H1 (cell line): ENCODE results near the gene UGT1A7. TPM values are rescaled to one million over a fixed set of nuclear protein-coding genes. Genes with fewer than 3 reads are reported as not detected.

Experiments
- CTCF ChIA-PET: fragments of 300-600 bp; sonication (Branson Sonifier 250); formaldehyde crosslinking; loops from one replicate; lab custom pipeline; 2021; ENCODE audit not compliant: partially characterized antibody; lab: Charles Lee
- POLR2A ChIA-PET: fragments of 300-600 bp; sonication (Branson Sonifier 250); formaldehyde crosslinking; loops from one replicate; lab custom pipeline; 2021; ENCODE audit warnings: inconsistent platforms; ENCODE audit not compliant: partially characterized antibody; lab: Charles Lee
- DNase-seq, 2 experiments: peaks; one replicate each; pipeline versions ENCODE4 v3.0.0 to v3.0.0-alpha.2; 2010 to 2022; ENCODE audit warnings: low spot score in 2 of 2, low read depth in 1 of 2, mixed read lengths in 1 of 2
- FAIRE-seq: peaks from 2 replicates; lab custom pipeline; 2011; peaks lifted over from hg19 to GRCh38; lab: Jason Lieb, UNC
- H2AFZ ChIP-seq: 2 replicates; pipeline ENCODE4 v1.8.1; 2012; ENCODE audit warnings: low read length, inconsistent platforms
- H2AK5ac ChIP-seq: 2 replicates; pipeline ENCODE4 v1.6.1; 2013; ENCODE audit warnings: low read depth, low read length
- H2BK120ac ChIP-seq: replicated peaks from 2 replicates; pipeline ENCODE3; 2013; ENCODE audit warnings: low read depth, low read length, inconsistent platforms
- H2BK12ac ChIP-seq: 2 replicates; pipeline ENCODE4 v1.6.1; 2013; ENCODE audit warnings: low read depth, low read length
- H2BK15ac ChIP-seq: 2 replicates; pipeline ENCODE4 v1.6.1; 2013; ENCODE audit warnings: low read length
- H2BK20ac ChIP-seq: 2 replicates; pipeline ENCODE4 v1.6.1; 2013; ENCODE audit warnings: low read length
- H2BK5ac ChIP-seq: 2 replicates; pipeline ENCODE4 v1.6.1; 2013; ENCODE audit warnings: low read depth, low read length
- H3K14ac ChIP-seq: 2 replicates; pipeline ENCODE4 v1.6.1; 2013; ENCODE audit warnings: inconsistent platforms; ENCODE audit not compliant: insufficient read length
- H3K18ac ChIP-seq: 2 replicates; pipeline ENCODE4 v1.6.1; 2013; ENCODE audit warnings: low read length; ENCODE audit errors: extremely low read depth
- H3K23ac ChIP-seq: 2 replicates; pipeline ENCODE4 v1.6.1; 2013; ENCODE audit warnings: inconsistent platforms; ENCODE audit not compliant: insufficient read length
- H3K23me2 ChIP-seq: 2 replicates; pipeline ENCODE4 v1.6.1; 2013; ENCODE audit warnings: low read depth, low read length
- H3K27ac ChIP-seq: 2 replicates; pipeline ENCODE4 v1.6.1; 2011; ENCODE audit warnings: low read depth, low read length, inconsistent platforms
- H3K27me3 ChIP-seq, 4 experiments: replicated peaks in 1 of 4; 1 replicate in 1 of 4; 2 replicates in 3 of 4; pipeline versions ENCODE4 v1.6.1 to v1.8.1; 2011 to 2013; ENCODE audit warnings: low read length in 3 of 4, mild to moderate bottlenecking in 3 of 4, inconsistent platforms in 2 of 4, mixed read lengths in 2 of 4, moderate library complexity in 1 of 4; ENCODE audit not compliant: control insufficient read depth in 3 of 4, insufficient read depth in 3 of 4; ENCODE audit errors: extremely low read depth in 1 of 4
- H3K36me3 ChIP-seq, 4 experiments: 2 replicates each; pipeline versions ENCODE4 v1.6.1 to v1.8.1; 2011 to 2013; ENCODE audit warnings: mild to moderate bottlenecking in 4 of 4, low read length in 3 of 4, moderate library complexity in 2 of 4, control low read depth in 1 of 4, inconsistent platforms in 1 of 4; ENCODE audit not compliant: insufficient read depth in 4 of 4, control insufficient read depth in 2 of 4
- H3K4ac ChIP-seq: replicated peaks from 2 replicates; pipeline ENCODE3; 2013; ENCODE audit warnings: low read length, low read depth, mixed read lengths, inconsistent platforms; ENCODE audit not compliant: insufficient read length
- H3K4me1 ChIP-seq, 4 experiments: replicated peaks in 1 of 4; 1 replicate in 1 of 4; 2 replicates in 3 of 4; pipeline versions ENCODE4 v1.6.1 to v1.8.1; 2011 to 2013; ENCODE audit warnings: low read length in 3 of 4, inconsistent platforms in 2 of 4, mixed read lengths in 1 of 4; ENCODE audit not compliant: insufficient read depth in 4 of 4, control insufficient read depth in 3 of 4
- H3K4me2 ChIP-seq, 2 experiments: 2 replicates each; pipeline versions ENCODE4 v1.6.1 to v1.8.1; 2011 to 2013; ENCODE audit warnings: low read depth in 2 of 2, low read length in 2 of 2, control low read depth in 1 of 2, inconsistent platforms in 1 of 2, mild to moderate bottlenecking in 1 of 2; ENCODE audit not compliant: insufficient read depth in 1 of 2
- H3K4me3 ChIP-seq, 4 experiments: fragments of 200-600, 300-600 bp in 1 of 4; sonication (generic), shearing (Covaris generic), sonication (Bioruptor Twin) in 1 of 4; 2 replicates each; pipeline versions ENCODE4 v1.5.1 to v1.8.1; 2011 to 2016; ENCODE audit warnings: low read length in 4 of 4, low read depth in 3 of 4, control low read depth in 2 of 4, inconsistent platforms in 2 of 4, mild to moderate bottlenecking in 2 of 4, mixed read lengths in 1 of 4, moderate library complexity in 1 of 4; ENCODE audit not compliant: insufficient read depth in 2 of 4; ENCODE audit errors: extremely low read depth in 1 of 4
- H3K56ac ChIP-seq: replicated peaks from 2 replicates; pipeline ENCODE3; 2013; ENCODE audit warnings: low read depth, mild to moderate bottlenecking, mixed read lengths, low read length, inconsistent platforms; ENCODE audit not compliant: insufficient read length
- H3K79me1 ChIP-seq: 2 replicates; pipeline ENCODE4 v1.6.1; 2013; ENCODE audit warnings: low read depth, low read length, control low read depth
- H3K79me2 ChIP-seq, 2 experiments: 2 replicates each; pipeline versions ENCODE4 v1.6.1 to v1.8.1; 2012 to 2013; ENCODE audit warnings: low read length in 2 of 2, mild to moderate bottlenecking in 2 of 2, inconsistent platforms in 1 of 2; ENCODE audit not compliant: insufficient read depth in 2 of 2, control insufficient read depth in 1 of 2
- H3K9ac ChIP-seq, 4 experiments: replicated peaks in 1 of 4; 1 replicate in 1 of 4; 2 replicates in 3 of 4; pipeline versions ENCODE4 v1.6.1 to v1.8.1; 2011 to 2013; ENCODE audit warnings: low read depth in 3 of 4, low read length in 3 of 4, control low read depth in 2 of 4, mild to moderate bottlenecking in 2 of 4, moderate library complexity in 2 of 4, inconsistent platforms in 1 of 4; ENCODE audit errors: extremely low read depth in 1 of 4
- H3K9me3 ChIP-seq, 2 experiments: 2 replicates each; pipeline versions ENCODE4 v1.6.1 to v1.8.1; 2012 to 2013; ENCODE audit warnings: mild to moderate bottlenecking in 2 of 2, moderate library complexity in 2 of 2, control low read depth in 1 of 2, inconsistent platforms in 1 of 2, low read depth in 1 of 2, low read length in 1 of 2, mixed read lengths in 1 of 2; ENCODE audit not compliant: insufficient read depth in 2 of 2
- H4K20me1 ChIP-seq, 2 experiments: replicated peaks in 1 of 2; 2 replicates each; pipeline versions ENCODE3 to v1.8.1; 2011 to 2013; ENCODE audit warnings: inconsistent platforms in 2 of 2, low read length in 2 of 2, mild to moderate bottlenecking in 1 of 2; ENCODE audit not compliant: insufficient read depth in 2 of 2, control insufficient read depth in 1 of 2
- H4K5ac ChIP-seq: 2 replicates; pipeline ENCODE4 v1.6.1; 2013; ENCODE audit warnings: low read length, low read depth, mixed read lengths, inconsistent platforms; ENCODE audit not compliant: insufficient read length
- H4K8ac ChIP-seq: 2 replicates; pipeline ENCODE4 v1.8.0; 2013; ENCODE audit warnings: mild to moderate bottlenecking, moderate library complexity, low read length, inconsistent platforms; ENCODE audit not compliant: insufficient read depth; ENCODE audit errors: extremely low read depth
- H4K91ac ChIP-seq: replicated peaks from 2 replicates; pipeline ENCODE3; 2013; ENCODE audit warnings: low read length, mixed read lengths, inconsistent platforms; ENCODE audit not compliant: insufficient read length
- GABPA ChIP-seq: IDR thresholded peaks from 2 replicates; pipeline ENCODE4 v1.6.1; 2011; ENCODE audit warnings: mild to moderate bottlenecking, low read length, moderate library complexity, borderline replicate concordance; ENCODE audit not compliant: insufficient read depth
- KDM1A ChIP-seq: fragments of 200-600, 300-600 bp; sonication (generic); IDR thresholded peaks from 2 replicates; pipeline ENCODE4 v1.7.1; 2016; ENCODE audit warnings: mild to moderate bottlenecking, low read length, borderline replicate concordance
- SP1 ChIP-seq: IDR thresholded peaks from 2 replicates; pipeline ENCODE4 v1.6.1; 2011; ENCODE audit warnings: low read depth, low read length
- TAF1 ChIP-seq: IDR thresholded peaks from 2 replicates; pipeline ENCODE4 v1.6.1; 2011; ENCODE audit warnings: mild to moderate bottlenecking, low read depth, low read length
- WGBS, 2 experiments: shearing (Covaris generic) in 1 of 2; methylation state at CpG; one replicate each; pipeline versions ENCODE4 v1.1.6 to v1.1.7; 2013 to 2015; ENCODE audit warnings: low lambda C conversion rate in 2 of 2, mixed read lengths in 2 of 2, inconsistent platforms in 1 of 2, low coverage in 1 of 2, missing lambda C conversion rate in 1 of 2; ENCODE audit not compliant: insufficient replicate concordance in 2 of 2, insufficient coverage in 1 of 2, insufficient read length in 1 of 2; ENCODE audit errors: extremely low coverage in 1 of 2, missing lambda C conversion rate in 1 of 2; 5-methylcytosine and 5-hydroxymethylcytosine counted together
- polyA plus RNA-seq, 7 experiments: library from polyadenylated mRNA; depleted of rRNA in 3 of 7; stranded (reverse) in 5 of 7; unstranded in 2 of 7; fragments of >200 nt in 5 of 7; fragments of 200-250 nt in 2 of 7; gene quantifications; 1 replicate in 5 of 7; 2 replicates in 1 of 7; 4 replicates in 1 of 7; pipeline versions ENCODE4 v1.2.1 to v1.2.3, GENCODE V29; 2011 to 2013; ENCODE audit warnings: missing spikeins in 2 of 7, mixed read lengths in 2 of 7
- total RNA-seq: library from RNA; stranded (reverse); fragmentation: NEBNext Ultra II Directional; extraction: Animal tissue kit (Norgen Biotek cat#: 25700); gene quantifications from 2 replicates; pipeline ENCODE4 v1.2.1, GENCODE V29; 2021
- TF ChIP-seq, protein P1 (sequence below): IDR thresholded peaks from 2 replicates; pipeline ENCODE4 v1.6.1; 2012; ENCODE audit warnings: low read length, inconsistent platforms

Gene UGT1A7
- total and polyA plus RNA-seq, 2 of the 8 experiments (the other 6 are each of a cell fraction or from before 2014, with no cell fraction given) = not detected

DNA sequence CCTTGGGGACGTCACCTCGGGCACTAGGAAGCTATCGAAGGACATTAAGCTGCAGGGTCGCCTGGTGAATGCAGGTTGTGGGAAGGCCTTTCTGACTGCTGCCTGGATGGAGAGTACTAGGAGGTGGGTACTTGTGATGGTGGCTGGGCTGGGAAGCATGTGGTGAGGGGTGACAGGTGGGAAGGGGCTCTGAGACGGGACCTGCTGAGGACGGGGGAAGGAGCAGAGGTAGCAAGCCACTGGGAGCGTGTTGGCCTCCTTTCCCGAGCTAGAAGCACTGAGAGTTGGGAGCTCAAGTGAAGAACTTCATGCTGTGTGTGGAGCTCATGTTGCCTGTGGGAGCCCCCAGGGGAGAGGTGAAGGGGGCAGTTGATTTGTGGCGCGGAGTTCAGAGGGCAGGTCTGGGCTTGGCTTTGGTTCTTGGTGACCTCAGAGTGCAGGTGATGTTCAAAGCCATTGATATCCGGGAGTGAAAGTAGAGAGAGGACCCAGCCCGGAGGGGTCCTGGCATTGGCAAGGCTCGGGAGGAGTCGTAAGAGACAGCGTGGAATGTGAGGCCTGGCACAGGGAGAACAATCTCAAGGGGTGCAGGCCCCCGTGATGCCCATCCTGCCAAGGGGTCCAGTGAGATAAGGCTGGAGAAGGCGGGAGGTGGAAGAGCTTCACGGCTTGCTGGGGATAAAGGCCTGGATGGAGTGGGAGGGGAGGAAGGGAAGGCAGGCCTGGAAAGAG lies 109.6 kb downstream of the UGT1A7 start:
- DNase-seq (peak in 1 of 2 experiments; percentile 27), FAIRE-seq (no peak)
- 93% methylated on average over 18 of the region's 18 CpGs; no CpG with 5 or more reads in 1 of the 2 experiments for WGBS, 2 experiments
- CTCF ChIA-PET = no interaction called here
- Histone ChIP-seq H3K23ac (no peak overlapping the region), H4K20me1 (no peaks in the 10 kb centered on the region), H3K27ac (no peak overlapping the region), H3K56ac (no peak overlapping the region), H3K27me3 (no peaks in the 10 kb centered on the region), H2BK15ac (no peak overlapping the region), H3K4ac (no peak overlapping the region), H3K79me1 (no peaks in the 10 kb centered on the region), H3K14ac (no peak overlapping the region), H4K8ac (no peak overlapping the region), H3K18ac (no peak overlapping the region), H2AK5ac (no peak overlapping the region), H3K4me1 (no peaks in the 10 kb centered on the region), H2BK12ac (no peak overlapping the region), H3K9ac (no peak overlapping the region), H2BK5ac (no peak overlapping the region), H3K36me3 (no peaks in the 10 kb centered on the region), H3K23me2 (no peaks in the 10 kb centered on the region), H3K4me2 (no peak overlapping the region), H2BK120ac (no peak overlapping the region), H3K79me2 (no peaks in the 10 kb centered on the region), H3K4me3 (no peak overlapping the region), H2BK20ac (no peak overlapping the region), H4K91ac (no peak overlapping the region), H3K9me3 (peaks cover 0 to 5% of the 10 kb centered on the region in 2 experiments; a peak in 1 of 4 replicates), H2AFZ (no peak overlapping the region), H4K5ac (no peak overlapping the region)
- POLR2A ChIA-PET = interaction anchor here (1.4 kb wide), 1 partner anchor 63 kb away, joined by 3 read pairs; the partner anchor contains the start of gene HJURP
- TF ChIP-seq GABPA (no peak), TAF1 (no peak), KDM1A (no peak), SP1 (no peak)
- TF ChIP-seq, protein P1, sequence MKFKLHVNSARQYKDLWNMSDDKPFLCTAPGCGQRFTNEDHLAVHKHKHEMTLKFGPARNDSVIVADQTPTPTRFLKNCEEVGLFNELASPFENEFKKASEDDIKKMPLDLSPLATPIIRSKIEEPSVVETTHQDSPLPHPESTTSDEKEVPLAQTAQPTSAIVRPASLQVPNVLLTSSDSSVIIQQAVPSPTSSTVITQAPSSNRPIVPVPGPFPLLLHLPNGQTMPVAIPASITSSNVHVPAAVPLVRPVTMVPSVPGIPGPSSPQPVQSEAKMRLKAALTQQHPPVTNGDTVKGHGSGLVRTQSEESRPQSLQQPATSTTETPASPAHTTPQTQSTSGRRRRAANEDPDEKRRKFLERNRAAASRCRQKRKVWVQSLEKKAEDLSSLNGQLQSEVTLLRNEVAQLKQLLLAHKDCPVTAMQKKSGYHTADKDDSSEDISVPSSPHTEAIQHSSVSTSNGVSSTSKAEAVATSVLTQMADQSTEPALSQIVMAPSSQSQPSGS = no peak
